EL (cell line): ENCODE results near the gene PTPRN2.
"Not testable (repeated sequence)": the region's sequence is repeated elsewhere in the genome, so short reads cannot be mapped to it uniquely, and the experiment has no call there.

Source experiments
- DNase-seq: peaks from one replicate; pipeline ENCODE4 v3.0.0-alpha.2; 2016

The PTPRN2 gene

DNA sequence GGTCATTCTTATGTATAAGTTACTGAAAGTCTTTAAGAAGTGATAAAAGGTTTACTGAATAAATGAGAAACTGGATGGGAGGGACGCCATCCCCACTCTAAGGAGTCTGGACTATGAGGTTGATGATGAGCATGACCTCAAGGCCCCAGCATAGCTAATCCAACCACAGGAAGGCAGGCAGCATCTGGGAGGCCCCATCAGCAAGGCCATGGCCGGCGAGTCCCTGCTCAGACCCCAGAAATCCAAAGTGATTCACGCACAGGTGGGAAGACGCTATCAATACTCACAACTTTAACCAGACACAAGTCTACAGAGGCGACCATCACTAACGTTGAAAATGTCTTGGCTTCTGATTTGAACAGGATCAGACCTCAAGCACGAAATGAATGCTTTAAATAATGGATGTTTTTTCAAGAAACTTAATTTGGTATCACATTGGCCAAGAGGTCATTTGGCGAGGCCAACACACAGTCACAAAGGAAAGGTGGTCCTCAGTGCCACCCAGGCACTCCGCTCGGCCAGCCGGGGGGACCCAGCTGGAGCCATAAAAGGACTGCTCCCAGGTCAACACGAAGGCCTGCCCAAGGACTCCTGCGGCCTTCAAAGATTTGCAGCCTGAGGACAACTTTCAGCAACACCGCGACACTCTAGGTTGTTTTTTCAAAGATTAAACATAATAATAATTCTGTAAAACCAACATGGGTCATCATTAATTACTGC, 228.5 kb downstream of the PTPRN2 start:
- DNase-seq = no peak

- DNase-seq = no peak
These were observed 229.5 kb downstream of the PTPRN2 start for GRCh38 chr7:158357898-158358821.

GRCh38 chr7:158357106-158357897, 230.3 kb downstream of the PTPRN2 start:
- DNase-seq = no peak

DNA sequence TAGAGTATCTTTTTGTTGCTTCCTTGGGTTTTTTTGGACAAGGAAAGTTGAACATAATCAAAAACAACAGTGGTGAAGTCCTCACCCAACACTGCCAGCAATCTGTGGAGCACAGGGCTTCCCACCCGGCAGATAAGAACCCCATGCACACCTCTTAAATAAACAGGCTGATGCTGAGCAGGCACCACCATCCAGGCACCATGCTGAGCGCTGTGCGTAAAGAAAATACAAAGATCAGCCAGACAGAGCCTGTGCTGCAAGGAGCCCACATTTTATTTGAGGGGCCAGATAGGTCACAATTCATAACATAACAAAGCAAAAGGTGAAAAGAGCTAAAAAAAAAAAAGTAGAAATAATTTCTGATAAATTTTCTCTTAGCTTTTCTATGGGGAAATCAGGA, 231.2 kb downstream of the PTPRN2 start:
- DNase-seq = no peak

GRCh38 chr7:158355456-158356065, 232.1 kb downstream of the PTPRN2 start:
- no peak for DNase-seq

DNA sequence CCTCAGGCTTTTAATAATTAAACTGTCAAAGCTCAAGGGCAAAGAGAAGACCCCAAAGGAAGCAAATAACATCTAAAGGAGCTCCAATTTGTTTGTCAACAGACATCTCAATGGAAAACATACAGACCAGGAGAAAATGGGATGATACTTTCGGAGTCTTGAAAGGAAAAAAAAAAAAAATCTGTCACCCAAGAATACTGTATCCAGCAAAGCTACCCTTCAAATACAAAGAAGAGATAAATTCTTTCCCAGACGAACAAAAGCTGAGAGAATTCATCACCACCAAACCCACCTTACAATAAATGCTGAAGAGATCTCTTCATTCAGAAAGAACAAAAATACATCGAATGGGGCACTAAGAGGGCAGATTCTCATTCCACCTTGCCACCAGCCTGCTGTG, 232.8 kb downstream of the PTPRN2 start:
- no peak for DNase-seq

DNA sequence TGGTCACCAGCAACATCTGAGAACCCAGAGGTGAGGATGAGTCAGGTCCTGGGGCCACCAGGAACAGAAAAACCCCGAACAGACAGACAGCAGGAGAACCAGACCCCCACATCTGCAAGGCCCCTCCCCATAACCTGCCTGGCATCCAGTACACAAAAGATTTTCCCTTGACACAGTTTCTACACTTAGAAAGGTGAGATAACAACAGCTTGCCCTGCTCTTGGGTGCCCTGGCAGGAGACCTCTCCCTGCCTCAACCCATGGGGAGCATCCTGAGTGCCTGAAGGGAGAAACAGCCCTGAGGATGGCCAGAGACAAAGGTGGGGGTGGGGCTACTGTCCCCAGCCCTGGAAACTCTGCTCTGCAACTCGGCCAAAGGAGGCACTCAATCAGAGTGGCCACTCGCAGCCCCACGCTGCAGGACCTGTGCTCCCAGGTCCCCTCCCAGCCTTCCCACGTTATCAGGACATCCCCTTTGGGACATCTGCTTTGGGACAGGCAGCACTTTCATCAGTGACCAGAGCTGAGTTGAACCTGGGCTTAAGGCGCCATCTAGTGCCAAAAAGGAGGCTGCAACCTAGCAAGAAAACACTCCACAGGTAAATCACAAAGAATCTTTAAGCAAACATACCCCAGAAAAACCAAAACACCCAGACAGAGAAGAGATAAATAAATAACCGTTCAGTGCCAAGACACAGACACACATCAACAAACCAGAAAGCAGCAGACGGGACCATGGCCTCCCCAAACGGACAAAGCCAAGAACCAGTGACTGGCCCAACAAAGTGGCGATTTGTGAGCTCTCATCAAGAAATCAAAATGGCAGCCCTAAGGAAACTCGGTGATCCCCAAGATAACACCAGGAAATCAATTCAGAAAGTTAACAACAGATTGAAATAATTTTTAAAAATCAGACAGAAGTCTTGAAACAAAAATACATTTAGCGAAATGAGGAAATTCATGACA, 233.7 kb downstream of the PTPRN2 start:
- DNase-seq = no peak

- not testable (repeated sequence) for DNase-seq
These were observed 235.5 kb downstream of the PTPRN2 start for GRCh38 chr7:158351899-158352729.

DNA sequence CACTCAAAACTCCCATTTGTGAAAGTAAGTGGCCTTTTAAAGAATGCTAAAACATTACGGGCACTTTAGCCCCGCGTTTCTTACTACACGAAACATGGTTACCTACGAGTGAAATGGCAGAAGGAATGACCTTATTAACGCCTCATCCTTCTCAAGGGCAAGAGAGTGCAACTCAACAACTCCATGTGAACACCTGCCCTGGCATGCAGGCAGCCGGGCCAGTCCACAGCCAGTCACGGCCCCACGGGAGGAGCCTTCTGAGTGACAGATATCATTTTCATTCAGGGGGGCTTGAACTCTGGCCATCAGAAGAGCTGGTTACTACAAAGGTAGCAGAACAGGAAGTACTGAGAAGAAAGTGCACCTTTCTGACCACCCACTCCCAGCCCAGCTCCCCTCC, 236.1 kb downstream of the PTPRN2 start:
- DNase-seq = no peak

- no peak for DNase-seq
These were observed 236.6 kb downstream of the PTPRN2 start for GRCh38 chr7:158351051-158351450.

DNA sequence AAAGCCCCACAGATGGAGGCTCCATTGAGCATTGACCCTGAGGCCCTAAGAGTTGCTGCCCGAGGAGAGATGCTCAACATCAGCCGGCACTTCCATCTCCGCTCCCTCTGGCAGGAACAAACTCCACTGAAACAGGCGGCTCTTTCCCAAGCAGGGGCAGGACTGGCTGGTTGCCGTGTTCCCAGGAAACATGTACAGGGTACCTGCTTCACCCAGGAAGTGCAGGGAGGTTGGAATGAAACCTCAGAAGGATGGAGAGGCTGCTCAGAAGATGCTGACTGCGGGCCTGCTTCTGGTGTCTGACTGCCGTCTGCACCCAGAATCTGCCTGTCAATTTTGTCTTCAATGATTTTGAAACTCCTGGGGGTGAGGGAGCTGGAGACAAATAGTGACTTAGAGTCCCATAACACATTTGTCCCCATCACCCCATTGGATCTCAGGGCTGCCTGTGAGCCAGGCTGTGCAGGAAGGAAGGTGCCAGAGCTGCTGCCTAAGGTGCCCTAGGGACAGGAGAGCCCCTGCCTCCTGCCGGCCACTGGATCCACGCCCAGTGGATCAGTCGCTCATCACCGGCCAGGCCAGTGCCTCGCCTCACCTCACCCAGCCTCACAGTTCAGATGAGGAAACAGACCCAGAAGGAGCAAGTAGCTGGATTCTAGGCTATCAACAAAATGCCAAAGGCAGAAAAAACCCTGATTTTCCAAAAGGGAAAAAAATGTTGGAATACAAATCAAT, 237.3 kb downstream of the PTPRN2 start:
- no peak for DNase-seq

DNA sequence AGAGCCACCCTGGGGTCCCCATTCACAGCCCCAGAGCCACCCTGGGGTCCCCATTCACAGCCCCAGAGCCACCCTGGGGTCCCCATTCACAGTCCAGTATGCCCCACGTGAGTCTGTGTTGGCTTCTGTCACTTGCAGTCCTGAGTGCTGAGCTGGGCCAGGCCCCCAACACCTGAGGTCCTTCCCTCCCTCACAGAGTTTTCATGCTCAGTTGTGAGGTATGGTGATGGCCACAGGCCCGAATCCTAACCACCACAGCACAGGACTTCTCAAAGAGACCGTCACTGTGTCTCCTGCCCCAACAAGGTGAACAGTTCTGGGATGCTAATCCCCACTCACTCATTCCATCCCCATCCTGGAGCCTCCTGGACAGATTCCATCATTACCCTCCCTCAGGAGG, 239.2 kb downstream of the PTPRN2 start:
- no peak for DNase-seq

DNA sequence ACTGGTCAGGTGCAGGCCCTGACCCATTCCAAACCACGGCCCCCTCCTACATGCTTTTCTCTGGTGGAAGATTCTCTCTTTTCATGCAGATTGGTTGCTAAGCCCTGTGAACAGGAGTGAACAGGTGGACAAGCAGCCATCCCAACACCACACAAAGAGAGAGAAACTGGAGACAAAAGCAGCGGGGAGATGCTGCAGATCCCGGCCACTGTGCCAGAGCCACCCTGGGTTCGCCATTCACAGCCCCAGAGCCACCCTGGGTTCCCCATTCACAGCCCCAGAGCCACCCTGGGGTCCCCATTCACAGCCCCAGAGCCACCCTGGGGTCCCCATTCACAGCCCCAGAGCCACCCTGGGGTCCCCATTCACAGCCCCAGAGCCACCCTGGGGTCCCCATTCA, 239.6 kb downstream of the PTPRN2 start:
- not testable (repeated sequence) for DNase-seq

- DNase-seq = no peak
These were observed 241.9 kb downstream of the PTPRN2 start for GRCh38 chr7:158345731-158346130.

DNA sequence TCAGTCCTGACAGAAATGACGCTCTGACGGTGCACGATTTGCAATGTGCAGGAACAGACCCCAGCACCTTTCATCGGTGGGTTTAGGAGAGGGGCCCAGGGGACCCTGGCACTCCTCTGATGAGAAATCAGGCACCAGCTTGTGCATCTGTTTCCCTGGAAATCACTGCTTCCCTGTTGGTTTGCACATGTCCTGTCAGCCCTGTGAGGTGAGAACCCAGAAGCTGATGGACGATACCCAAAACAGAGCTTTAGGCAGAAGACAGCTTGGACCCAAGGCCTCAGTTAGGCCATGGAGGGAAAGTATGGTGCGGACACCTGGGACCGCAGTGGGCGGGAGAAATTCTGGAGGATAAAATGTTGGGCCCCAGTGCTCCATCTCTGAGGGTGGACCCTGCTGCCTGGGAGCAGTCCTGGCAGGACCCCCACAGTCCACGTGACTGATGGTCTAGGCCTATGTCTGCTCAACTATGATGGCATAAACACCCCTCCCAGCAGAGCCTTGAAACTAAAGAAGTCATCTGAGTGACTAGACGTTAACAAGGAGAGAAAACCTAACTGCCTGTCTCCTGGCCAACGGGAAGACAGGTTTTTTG, 242.8 kb downstream of the PTPRN2 start:
- no peak for DNase-seq

DNA sequence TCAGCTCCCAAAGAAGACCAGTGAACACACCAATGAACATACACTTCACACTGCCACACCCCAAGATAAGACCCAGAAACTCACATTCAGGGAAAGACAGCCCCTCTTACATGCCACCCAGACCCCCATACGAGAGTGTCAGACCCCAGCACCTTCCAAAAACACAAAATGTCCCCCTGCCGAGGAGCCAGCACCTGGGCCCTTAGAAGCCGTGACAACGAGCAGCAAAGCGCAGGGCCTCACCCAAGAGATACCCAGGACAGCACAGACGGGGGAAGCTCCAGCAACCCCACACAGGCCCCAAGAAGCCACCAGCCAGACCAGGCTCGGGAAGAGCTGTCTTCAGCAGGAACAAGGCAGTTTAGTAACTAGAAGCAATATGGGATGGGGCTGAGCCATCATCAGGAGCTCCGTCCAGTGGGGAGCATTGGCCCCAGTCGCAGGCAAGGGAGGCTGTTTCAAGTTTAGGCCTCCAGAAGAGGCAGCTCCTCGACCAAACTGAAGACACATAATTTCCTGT, 243.6 kb downstream of the PTPRN2 start:
- DNase-seq = no peak

DNA sequence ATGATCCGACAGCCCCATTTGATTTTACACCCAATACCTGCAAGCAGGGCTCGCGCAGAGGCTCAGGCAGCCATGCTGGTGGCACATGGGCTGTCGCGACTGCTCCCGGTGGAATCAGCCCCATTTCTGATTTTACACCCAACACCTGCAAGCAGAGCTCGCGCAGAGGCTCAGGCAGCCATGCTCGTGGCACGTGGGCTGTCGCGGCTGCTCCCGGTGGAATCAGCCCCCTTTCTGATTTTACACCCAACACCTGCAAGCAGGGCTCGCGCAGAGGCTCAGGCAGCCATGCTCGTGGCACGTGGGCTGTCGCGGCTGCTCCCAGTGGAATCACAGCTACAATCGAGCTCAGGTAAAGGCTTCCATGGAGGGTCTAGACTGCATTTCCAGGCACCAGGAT, 244.1 kb downstream of the PTPRN2 start:
- DNase-seq = no peak

- DNase-seq = not testable (repeated sequence)
These were observed 246.5 kb downstream of the PTPRN2 start for GRCh38 chr7:158341097-158341496.

DNA sequence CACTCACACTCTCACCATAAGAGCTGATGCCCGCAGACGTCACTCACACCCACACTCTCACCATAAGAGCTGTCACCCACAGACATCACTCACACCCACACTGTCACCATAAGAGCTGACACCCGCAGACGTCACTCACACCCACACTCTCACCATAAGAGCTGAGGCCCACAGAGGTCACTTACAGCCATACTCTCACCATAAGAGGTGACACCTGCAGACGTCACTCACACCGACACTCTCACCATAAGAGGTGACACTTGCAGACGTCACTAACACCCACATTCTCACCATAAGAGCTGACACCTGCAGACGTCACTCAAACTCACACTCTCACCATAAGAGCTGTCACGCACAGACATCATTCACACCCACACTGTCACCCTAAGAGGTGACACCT, 250.7 kb downstream of the PTPRN2 start:
- DNase-seq = not testable (repeated sequence)
